Heart left ventricle (tissue), 13 donors: ENCODE results near the gene BCL2L13.

ENCODE experiments used
- CTCF ChIP-seq, 12 donors: fragments of 200-600 bp; sonication (generic) in 4 of 12; IDR thresholded peaks; one replicate each; pipeline versions ENCODE4 v1.5.0 to v1.8.0; 2018 to 2022; ENCODE audit warnings: antibody characterized with exemption in 12 of 12, mild to moderate bottlenecking in 5 of 12
- POLR2A ChIP-seq, 2 donors: fragments of 450-650 bp; IDR thresholded peaks; one replicate each; pipeline ENCODE4 v1.6.1; 2017; ENCODE audit warnings: antibody characterized with exemption in 2 of 2, mild to moderate bottlenecking in 2 of 2, moderate library complexity in 2 of 2
- donor health status: ischemic (EF 13 %, LVEDD 7.1; RV severe dilation, severe dysfunction).
- donor health status: DM: no; HTN: yes; CAD: no.
- donor health status: DM: no; HTN: no; CAD: no.
- donor health status: ischemic (EF 25% LVEDD 6.9; RV normal size, moderate dysfunction).
- donor health status: ischemic (EF 25% LVEDD 5.7; RV mildly dilated, moderate dysfunction).
- donor health status: ischemic (EF 35%, LVEDD 5.7; RV mildly dilated, moderate dysfunction).
- donor health status: nonischemic (EF 11% LVEDD 7.7; RV severe dilation, severe dysfunction).
- donor health status: DM: yes; HTN: yes; CAD: no.
- donor health status: PGD.
- donor health status: ischemic (EF 29% LVEDD 5.4; RV normal size, mild dysfunction).
- donor health status: nonischemic (EF 23%, LVEDD 6.1; RV moderate dilation, normal function).

GRCh38 chr22:17707526-17707925, 69.0 kb downstream of the BCL2L13 start:
- TF ChIP-seq CTCF (IDR thresholded peaks at IDR 0.05) (no peak), POLR2A (IDR thresholded peaks at IDR 0.05) (no peak)
